CD4-positive, alpha-beta T cell treated with Interleukin-15 for 4 hours (primary cell): Measurements from ENCODE around the gene CAPN11.
"Not testable (repeated sequence)": the region's sequence is repeated elsewhere in the genome, so short reads cannot be mapped to it uniquely, and the experiment has no call there.

Experiments used
- DNase-seq: peaks from one replicate; pipeline ENCODE4 v3.0.0-alpha.2; 2020; ENCODE audit warnings: low spot score

Gene CAPN11

GRCh38 chr6:44131892-44132291, 26.7 kb upstream of the CAPN11 start:
- DNase-seq = no peak

- DNase-seq = no peak
These were observed 26.1 kb upstream of the CAPN11 start for GRCh38 chr6:44132476-44132875.

- DNase-seq = no peak
These were observed 25.4 kb upstream of the CAPN11 start for GRCh38 chr6:44133003-44133931.

- DNase-seq = no peak
These were observed 24.5 kb upstream of the CAPN11 start for GRCh38 chr6:44133981-44134711.

- no peak for DNase-seq
These were observed 23.4 kb upstream of the CAPN11 start for GRCh38 chr6:44135173-44135758.

GRCh38 chr6:44135875-44136274, 22.7 kb upstream of the CAPN11 start:
- no peak for DNase-seq

GRCh38 chr6:44138717-44139350, 19.8 kb upstream of the CAPN11 start:
- no peak for DNase-seq

- DNase-seq = no peak
These were observed 19.3 kb upstream of the CAPN11 start for GRCh38 chr6:44139351-44139743.

GRCh38 chr6:44142835-44143234, 15.8 kb upstream of the CAPN11 start:
- DNase-seq = no peak

- DNase-seq = no peak
These were observed 14.9 kb upstream of the CAPN11 start for GRCh38 chr6:44143731-44144130.

- DNase-seq = not testable (repeated sequence)
These were observed 14.1 kb upstream of the CAPN11 start for GRCh38 chr6:44144536-44144935.

- DNase-seq = no peak
These were observed 12.8 kb upstream of the CAPN11 start for GRCh38 chr6:44145839-44146238.

GRCh38 chr6:44146685-44147084, 11.9 kb upstream of the CAPN11 start:
- no peak for DNase-seq

GRCh38 chr6:44147256-44147655, 11.4 kb upstream of the CAPN11 start:
- DNase-seq = no peak

- DNase-seq = no peak
These were observed 10.3 kb upstream of the CAPN11 start for GRCh38 chr6:44148306-44148705.

GRCh38 chr6:44149369-44150012, 9.1 kb upstream of the CAPN11 start:
- DNase-seq = no peak

GRCh38 chr6:44150317-44150917, 8.2 kb upstream of the CAPN11 start:
- no peak for DNase-seq

- peak; percentile 77 for DNase-seq
These were observed 7.1 kb upstream of the CAPN11 start for GRCh38 chr6:44151348-44152108.

- no peak for DNase-seq
These were observed 6.5 kb upstream of the CAPN11 start for GRCh38 chr6:44152109-44152461.

GRCh38 chr6:44152533-44152932, 6.1 kb upstream of the CAPN11 start:
- no peak for DNase-seq

GRCh38 chr6:44154067-44154466, 4.6 kb upstream of the CAPN11 start:
- no peak for DNase-seq
